K562 (cell line): ENCODE results near the gene PLXNA2.

ENCODE experiments used
- EP300 ChIP-seq: IDR thresholded peaks from 2 replicates; pipeline ENCODE4 v1.6.1; 2012; ENCODE audit warnings: low read length, improper control_type of control experiment
- NR1H2 ChIP-seq: sonication (generic); formaldehyde crosslinking; IDR thresholded peaks from 2 replicates; pipeline ENCODE4 v1.4.0; 2020; ENCODE audit warnings: mild to moderate bottlenecking, missing genetic modification reagents
- TEAD2 ChIP-seq: fragments of 450-650 bp; IDR thresholded peaks from 2 replicates; pipeline ENCODE4 v1.6.1; 2016; ENCODE audit warnings: missing genetic modification characterization, control low read depth, missing compliant biosample characterization
- TF ChIP-seq, protein P1 (sequence below): sonication (generic); formaldehyde crosslinking; IDR thresholded peaks from 2 replicates; pipeline ENCODE4 v1.8.1; 2022; ENCODE audit warnings: missing genetic modification reagents

DNA sequence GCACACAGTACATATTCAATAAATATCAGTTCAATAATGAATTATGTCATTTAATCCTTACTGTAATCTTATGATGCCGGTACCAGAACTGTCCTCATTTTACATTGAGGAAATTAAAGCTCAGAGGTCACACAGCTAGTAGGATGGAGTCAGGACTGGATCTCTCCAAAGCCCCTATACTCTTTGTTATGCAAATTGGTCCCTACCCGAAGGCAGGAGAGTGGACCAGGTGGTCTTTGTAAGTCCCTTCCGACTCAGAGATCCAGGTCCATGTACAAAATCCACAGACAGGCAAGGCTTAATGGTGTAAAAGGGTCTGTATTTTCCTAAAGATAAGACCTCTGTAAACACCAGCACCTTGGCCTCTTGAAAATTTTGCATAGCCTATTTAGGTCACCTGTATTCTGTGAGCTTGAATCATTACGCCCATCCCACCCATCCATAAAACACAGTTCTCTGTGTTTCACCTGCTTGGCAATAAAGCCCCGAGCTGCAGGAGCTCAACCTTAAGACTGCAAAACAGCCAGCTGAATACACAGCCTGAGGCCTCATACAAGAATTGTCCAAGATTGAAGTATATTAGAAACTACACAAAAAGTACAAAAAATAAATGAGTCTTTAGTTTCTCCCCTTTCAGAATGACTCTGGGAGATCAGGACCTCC is 41.7 kb downstream of the PLXNA2 start:
- TF ChIP-seq NR1H2 (CRISPR knock-in tag) (no peak), EP300 (no peak), TEAD2 (no peak)
- TF ChIP-seq, protein P1, sequence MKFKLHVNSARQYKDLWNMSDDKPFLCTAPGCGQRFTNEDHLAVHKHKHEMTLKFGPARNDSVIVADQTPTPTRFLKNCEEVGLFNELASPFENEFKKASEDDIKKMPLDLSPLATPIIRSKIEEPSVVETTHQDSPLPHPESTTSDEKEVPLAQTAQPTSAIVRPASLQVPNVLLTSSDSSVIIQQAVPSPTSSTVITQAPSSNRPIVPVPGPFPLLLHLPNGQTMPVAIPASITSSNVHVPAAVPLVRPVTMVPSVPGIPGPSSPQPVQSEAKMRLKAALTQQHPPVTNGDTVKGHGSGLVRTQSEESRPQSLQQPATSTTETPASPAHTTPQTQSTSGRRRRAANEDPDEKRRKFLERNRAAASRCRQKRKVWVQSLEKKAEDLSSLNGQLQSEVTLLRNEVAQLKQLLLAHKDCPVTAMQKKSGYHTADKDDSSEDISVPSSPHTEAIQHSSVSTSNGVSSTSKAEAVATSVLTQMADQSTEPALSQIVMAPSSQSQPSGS (CRISPR knock-in tag): no peak
